Measurements from ENCODE around the gene SYCN.

- TF ChIP-seq ATF3 (IDR thresholded peaks at IDR 0.05; ENCODE audit: insufficient read depth, low read depth, low read length) (no peak), CHD2 (IDR thresholded peaks at IDR 0.05; ENCODE audit: low read length) (no peak), MAX (IDR thresholded peaks at IDR 0.05) (no peak), CTCF (IDR thresholded peaks at IDR 0.05; ENCODE audit: control extremely low read depth in 1 of 3, insufficient read depth in 1 of 3, low read depth in 1 of 3, low read length in 3 of 3) (no peak), POLR2A (IDR thresholded peaks at IDR 0.05; ENCODE audit: control extremely low read depth in 1 of 2, low read depth in 2 of 2, low read length in 2 of 2) (no peak), CEBPB (IDR thresholded peaks at IDR 0.05; ENCODE audit: low read depth, low read length) (peak; percentile 48; the same call in 1 of the 2 replicates), SIN3A (conservative IDR thresholded peaks at IDR 0.05 in 1 of 2, IDR thresholded peaks at IDR 0.05 in 1 of 2; ENCODE audit: low read depth in 1 of 2, low read length in 2 of 2) (no peak), TAF1 (IDR thresholded peaks at IDR 0.05; ENCODE audit: low read depth, low read length) (no peak), CHD1 (IDR thresholded peaks at IDR 0.05; ENCODE audit: low read depth, low read length) (no peak)
Measured at GRCh38 chr19:39240421-39240820, 36.4 kb upstream of the SYCN start.

Data from H1 (cell line).